ENCODE results near the gene METTL17. TPM values are rescaled to one million over a fixed set of nuclear protein-coding genes. Genes with fewer than 3 reads are reported as not detected.
"Not testable (repeated sequence)": the region's sequence is repeated elsewhere in the genome, so short reads cannot be mapped to it uniquely, and the experiment has no call there.

METTL17 gene
- 34.4 to 50.1 TPM (median 41.1 TPM) in 3 replicates for total RNA-seq
- long read RNA-seq, transcript METTL17-202 (13 exons, 1,586 nt), result minor isoform, 5 of 36 reads
- long read RNA-seq, transcript METTL17-201 (14 exons, 1,749 nt), result major isoform, 13 of 36 reads
- long read RNA-seq, partial matches to known transcripts, result 2 of 36 reads
- long read RNA-seq, other reads (novel, unspliced or antisense), result 9 of 36 reads

- Mint-ChIP-seq H3K27me3 (ENCODE audit: low read depth) (no peaks in the 10 kb centered on the region), H3K4me3 (ENCODE audit: unreplicated experiment) (peak within 1 kb of the TSS; percentile 92), H3K27ac (ENCODE audit: unreplicated experiment) (peak within 1 kb of the TSS; percentile 90), H3K9me3 (ENCODE audit: low read depth) (no peaks in the 10 kb centered on the region), H3K36me3 (ENCODE audit: low read depth) (peaks cover 21% of the 10 kb centered on the region), H3K4me1 (ENCODE audit: low read depth) (peaks cover 59% of the 10 kb centered on the region)
- peak; percentile 97 for DNase-seq (ENCODE audit: low spot score)
- peak; percentile 73 for TF ChIP-seq CTCF (IDR thresholded peaks at IDR 0.05)
These were observed at the start of gene METTL17 for GRCh38 chr14:20989787-20990600. TSS of gene METTL17 (plus strand) at chr14:20989980. CDS start at chr14:20990003, 23 bp downstream.

GRCh38 chr14:20945146-20945545 lies 44.6 kb upstream of the METTL17 start:
- not testable (repeated sequence) for H3K9me3 Mint-ChIP-seq (ENCODE audit: low read depth); DNase-seq (ENCODE audit: low spot score); H3K4me1 Mint-ChIP-seq (ENCODE audit: low read depth); H3K36me3 Mint-ChIP-seq (ENCODE audit: low read depth); H3K27ac Mint-ChIP-seq (ENCODE audit: unreplicated experiment); H3K4me3 Mint-ChIP-seq (ENCODE audit: unreplicated experiment)
- peaks cover 27% of the 10 kb centered on the region for H3K27me3 Mint-ChIP-seq (ENCODE audit: low read depth)

- not testable (repeated sequence) for H3K4me3 Mint-ChIP-seq (ENCODE audit: unreplicated experiment); H3K27ac Mint-ChIP-seq (ENCODE audit: unreplicated experiment); H3K36me3 Mint-ChIP-seq (ENCODE audit: low read depth); H3K9me3 Mint-ChIP-seq (ENCODE audit: low read depth); H3K4me1 Mint-ChIP-seq (ENCODE audit: low read depth); DNase-seq (ENCODE audit: low spot score)
- H3K27me3 Mint-ChIP-seq (ENCODE audit: low read depth), result peaks cover 29% of the 10 kb centered on the region
These were observed 43.1 kb upstream of the METTL17 start for GRCh38 chr14:20946707-20947106.

GRCh38 chr14:20954736-20955537 lies 34.8 kb upstream of the METTL17 start, which contains the start of gene RNASE2:
TSS of gene RNASE2 (plus strand) at chr14:20955487. CDS start at chr14:20955772, 285 bp downstream.
- not testable (repeated sequence) for DNase-seq (ENCODE audit: low spot score); H3K27ac Mint-ChIP-seq (ENCODE audit: unreplicated experiment); H3K9me3 Mint-ChIP-seq (ENCODE audit: low read depth); H3K4me1 Mint-ChIP-seq (ENCODE audit: low read depth); H3K36me3 Mint-ChIP-seq (ENCODE audit: low read depth); H3K4me3 Mint-ChIP-seq (ENCODE audit: unreplicated experiment)
- peaks cover 23% of the 10 kb centered on the region for H3K27me3 Mint-ChIP-seq (ENCODE audit: low read depth)

GRCh38 chr14:20955538-20955873 lies 34.3 kb upstream of the METTL17 start:
- H3K4me1 Mint-ChIP-seq (ENCODE audit: low read depth); H3K27ac Mint-ChIP-seq (ENCODE audit: unreplicated experiment); H3K4me3 Mint-ChIP-seq (ENCODE audit: unreplicated experiment): not testable (repeated sequence)

GRCh38 chr14:20956376-20956976 lies 33.3 kb upstream of the METTL17 start:
- peaks cover 19% of the 10 kb centered on the region for H3K27me3 Mint-ChIP-seq (ENCODE audit: low read depth)
- H3K4me3 Mint-ChIP-seq (ENCODE audit: unreplicated experiment), result no peak overlapping the region
- H3K4me1 Mint-ChIP-seq (ENCODE audit: low read depth), result peaks cover 9% of the 10 kb centered on the region
- H3K36me3 Mint-ChIP-seq (ENCODE audit: low read depth), result no peaks in the 10 kb centered on the region
- no peak for TF ChIP-seq CTCF (IDR thresholded peaks at IDR 0.05)
- no peaks in the 10 kb centered on the region for H3K9me3 Mint-ChIP-seq (ENCODE audit: low read depth)
- no peak overlapping the region for H3K27ac Mint-ChIP-seq (ENCODE audit: unreplicated experiment)
- DNase-seq (ENCODE audit: low spot score), result no peak

More at GRCh38 chr14:20955538-20955873, 34.3 kb upstream of the METTL17 start:
- not testable (repeated sequence) for H3K36me3 Mint-ChIP-seq (ENCODE audit: low read depth); DNase-seq (ENCODE audit: low spot score); H3K9me3 Mint-ChIP-seq (ENCODE audit: low read depth)
- peaks cover 19% of the 10 kb centered on the region for H3K27me3 Mint-ChIP-seq (ENCODE audit: low read depth)

- H3K9me3 Mint-ChIP-seq (ENCODE audit: low read depth); DNase-seq (ENCODE audit: low spot score); H3K4me1 Mint-ChIP-seq (ENCODE audit: low read depth); H3K36me3 Mint-ChIP-seq (ENCODE audit: low read depth); H3K27ac Mint-ChIP-seq (ENCODE audit: unreplicated experiment); H3K4me3 Mint-ChIP-seq (ENCODE audit: unreplicated experiment): not testable (repeated sequence)
- H3K27me3 Mint-ChIP-seq (ENCODE audit: low read depth), result peaks cover 16% of the 10 kb centered on the region
These were observed 30.8 kb upstream of the METTL17 start for GRCh38 chr14:20958946-20959345.
